ENCODE results near the gene CXXC4.
A peak's percentile ranks its signal among the peaks of the same experiment; 100 is the strongest.

The CXXC4 gene

DNA sequence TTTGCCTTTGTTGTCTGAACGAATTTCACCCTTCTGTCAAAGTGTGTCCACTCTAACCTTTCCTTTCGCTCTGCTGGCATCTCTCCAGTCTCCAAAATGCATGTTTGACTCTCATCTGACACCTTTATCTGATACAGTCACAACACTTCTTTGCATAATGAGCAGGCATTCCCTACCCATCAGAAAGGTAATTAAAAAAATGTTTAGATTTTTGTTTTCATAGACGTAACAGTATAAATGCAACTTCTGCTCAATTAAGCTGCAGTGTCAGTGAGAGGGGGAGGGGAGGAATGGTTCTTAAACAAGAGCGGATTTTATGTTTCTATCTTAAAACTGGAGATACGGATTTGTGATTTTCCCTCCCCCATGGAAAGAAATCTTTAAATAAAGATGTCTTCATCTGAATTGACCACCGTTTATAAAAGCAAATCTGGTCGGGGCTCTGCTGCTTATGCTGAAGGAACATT, 70.2 kb downstream of the CXXC4 start:
- TF ChIP-seq, protein P1, sequence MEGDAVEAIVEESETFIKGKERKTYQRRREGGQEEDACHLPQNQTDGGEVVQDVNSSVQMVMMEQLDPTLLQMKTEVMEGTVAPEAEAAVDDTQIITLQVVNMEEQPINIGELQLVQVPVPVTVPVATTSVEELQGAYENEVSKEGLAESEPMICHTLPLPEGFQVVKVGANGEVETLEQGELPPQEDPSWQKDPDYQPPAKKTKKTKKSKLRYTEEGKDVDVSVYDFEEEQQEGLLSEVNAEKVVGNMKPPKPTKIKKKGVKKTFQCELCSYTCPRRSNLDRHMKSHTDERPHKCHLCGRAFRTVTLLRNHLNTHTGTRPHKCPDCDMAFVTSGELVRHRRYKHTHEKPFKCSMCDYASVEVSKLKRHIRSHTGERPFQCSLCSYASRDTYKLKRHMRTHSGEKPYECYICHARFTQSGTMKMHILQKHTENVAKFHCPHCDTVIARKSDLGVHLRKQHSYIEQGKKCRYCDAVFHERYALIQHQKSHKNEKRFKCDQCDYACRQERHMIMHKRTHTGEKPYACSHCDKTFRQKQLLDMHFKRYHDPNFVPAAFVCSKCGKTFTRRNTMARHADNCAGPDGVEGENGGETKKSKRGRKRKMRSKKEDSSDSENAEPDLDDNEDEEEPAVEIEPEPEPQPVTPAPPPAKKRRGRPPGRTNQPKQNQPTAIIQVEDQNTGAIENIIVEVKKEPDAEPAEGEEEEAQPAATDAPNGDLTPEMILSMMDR (IDR thresholded peaks at IDR 0.05): no peak
- intact Hi-C loops (cut with DNase I; ENCODE audit: low total_unique reads): no loop called here
- H3K9me3 ChIP-seq: no peaks in the 10 kb centered on the region
- H3K4me1 ChIP-seq: peaks cover 0 to 7% (median 0%) of the 10 kb centered on the region in 4 donors
- DNase-seq: no peak
- no peak overlapping the region for H3K27ac ChIP-seq
- no peaks in the 10 kb centered on the region for H3K36me3 ChIP-seq
- no peaks in the 10 kb centered on the region for H3K27me3 ChIP-seq
- peak overlapping the region in 1 of 2 donors; percentile 28 for H3K4me3 ChIP-seq

DNA sequence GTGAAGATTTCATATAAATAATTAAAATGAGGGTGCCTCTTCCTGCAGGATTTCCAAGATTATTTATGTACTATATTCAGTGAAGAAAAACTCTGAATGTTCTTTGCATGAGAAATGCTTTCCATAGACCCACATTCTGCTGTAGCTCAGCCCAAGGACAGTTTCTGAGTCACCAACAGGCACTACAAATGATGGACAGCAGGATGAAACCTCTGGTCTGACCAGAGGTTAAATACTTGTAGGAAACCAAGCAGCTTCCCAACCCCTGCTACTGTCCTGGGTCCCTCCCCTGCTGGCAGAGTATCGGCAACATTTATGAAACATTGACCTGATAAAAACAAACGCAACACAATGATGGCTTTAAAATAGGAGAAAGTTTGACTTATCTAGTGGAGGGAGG, 73.1 kb downstream of the CXXC4 start:
- TF ChIP-seq, protein P1 (IDR thresholded peaks at IDR 0.05): no peak
- Histone ChIP-seq H3K27ac (no peak overlapping the region), H3K9me3 (no peaks in the 10 kb centered on the region), H3K36me3 (no peaks in the 10 kb centered on the region), H3K4me3 (no peak overlapping the region), H3K4me1 (peaks cover 0 to 7% (median 0%) of the 10 kb centered on the region in 4 donors), H3K27me3 (no peaks in the 10 kb centered on the region)
- no peak for DNase-seq
- intact Hi-C loops (cut with DNase I; ENCODE audit: low total_unique reads): no loop called here

DNA sequence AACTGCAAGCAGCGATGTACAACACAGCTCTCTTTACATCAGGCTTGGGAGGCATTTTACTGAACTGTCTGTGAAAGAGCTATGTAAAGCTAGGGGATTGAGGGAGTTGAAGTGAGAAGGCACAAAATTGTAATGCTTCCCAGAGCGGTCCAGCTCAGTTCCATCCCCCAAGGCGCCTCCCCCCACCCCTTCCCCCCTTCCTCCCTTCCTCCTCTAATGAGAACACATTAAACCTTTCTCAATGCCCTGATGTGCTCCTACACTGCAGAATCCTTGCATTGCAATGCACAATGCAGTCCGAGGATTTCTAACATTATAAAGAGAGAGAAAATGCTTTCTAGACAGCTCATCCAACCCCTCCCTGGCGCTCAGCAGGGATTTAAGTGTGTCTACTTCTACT, 73.9 kb downstream of the CXXC4 start:
- no peak overlapping the region for H3K4me3 ChIP-seq
- H3K4me1 ChIP-seq: peaks cover 0 to 7% (median 0%) of the 10 kb centered on the region in 4 donors
- H3K27ac ChIP-seq: no peak overlapping the region
- no peaks in the 10 kb centered on the region for H3K9me3 ChIP-seq
- H3K27me3 ChIP-seq: no peaks in the 10 kb centered on the region
- TF ChIP-seq, protein P1 (IDR thresholded peaks at IDR 0.05): no peak
- no peak for DNase-seq
- intact Hi-C loops (cut with DNase I; ENCODE audit: low total_unique reads): no loop called here
- H3K36me3 ChIP-seq: no peaks in the 10 kb centered on the region

All from tibial artery (tissue), 4 donors.